Measurements from ENCODE around the gene LZIC. TPM values are rescaled to one million over a fixed set of nuclear protein-coding genes. Genes with fewer than 3 reads are reported as not detected.

LZIC gene
- total and polyA plus RNA-seq, 2 of the 13 experiments (the other 11 are each of a cell fraction or from before 2014, with no cell fraction given) = 25.2 to 71.8 TPM

- TF ChIP-seq HMG20B (CRISPR knock-in tag; conservative IDR thresholded peaks at IDR 0.05) (0 out of 2 replicates have a peak, but pooled peaks have one; percentile 13), ZNF746 (CRISPR knock-in tag; IDR thresholded peaks at IDR 0.05) (0 out of 2 replicates have a peak, but pooled peaks have one; percentile 2), RXRB (CRISPR knock-in tag; IDR thresholded peaks at IDR 0.05; ENCODE audit: borderline replicate concordance) (0 out of 2 replicates have a peak, but pooled peaks have one; percentile 8), ZNF546 (CRISPR knock-in tag; conservative IDR thresholded peaks at IDR 0.05) (no peak), SMC3 (IDR thresholded peaks at IDR 0.05; ENCODE audit: low read length) (peak; percentile 79), E2F5 (CRISPR knock-in tag; conservative IDR thresholded peaks at IDR 0.05) (0 out of 2 replicates have a peak, but pooled peaks have one; percentile 36), MIXL1 (CRISPR knock-in tag; IDR thresholded peaks at IDR 0.05) (0 out of 2 replicates have a peak, but pooled peaks have one; percentile 25), NR2F6 (IDR thresholded peaks at IDR 0.05) (0 out of 2 replicates have a peak, but pooled peaks have one; percentile 7), NR2F6 (CRISPR knock-in tag; IDR thresholded peaks at IDR 0.05) (no peak), CEBPG (CRISPR knock-in tag; IDR thresholded peaks at IDR 0.05) (peak; percentile 48; the same call in 1 of the 2 replicates), HMGXB4 (CRISPR knock-in tag; IDR thresholded peaks at IDR 0.05; ENCODE audit: borderline replicate concordance in 1 of 2, low read depth in 1 of 2) (peak in 1 of 2 experiments; percentile 54; a peak in 1 of 4 replicates), ZNF709 (CRISPR knock-in tag; IDR thresholded peaks at IDR 0.05) (no peak), ZNF598 (CRISPR knock-in tag; IDR thresholded peaks at IDR 0.05; ENCODE audit: borderline replicate concordance) (no peak), ZNF816 (CRISPR knock-in tag; IDR thresholded peaks at IDR 0.05; ENCODE audit: borderline replicate concordance) (peak; percentile 5; the same call in 1 of the 2 replicates), RAD21 (CRISPR knock-in tag; IDR thresholded peaks at IDR 0.05) (peak; percentile 71)
These were observed 722 bp downstream of the LZIC start (continued) for GRCh38 chr1:9942399-9942938.
